Activated gamma-delta T cell (primary cell): ENCODE measurements around the gene STK17A.
A peak's percentile ranks its signal among the peaks of the same experiment; 100 is the strongest.

ENCODE experiments used
- DNase-seq: peaks from one replicate; lab custom pipeline; 2025; lab: John Stamatoyannopoulos, UW

Gene STK17A

DNA sequence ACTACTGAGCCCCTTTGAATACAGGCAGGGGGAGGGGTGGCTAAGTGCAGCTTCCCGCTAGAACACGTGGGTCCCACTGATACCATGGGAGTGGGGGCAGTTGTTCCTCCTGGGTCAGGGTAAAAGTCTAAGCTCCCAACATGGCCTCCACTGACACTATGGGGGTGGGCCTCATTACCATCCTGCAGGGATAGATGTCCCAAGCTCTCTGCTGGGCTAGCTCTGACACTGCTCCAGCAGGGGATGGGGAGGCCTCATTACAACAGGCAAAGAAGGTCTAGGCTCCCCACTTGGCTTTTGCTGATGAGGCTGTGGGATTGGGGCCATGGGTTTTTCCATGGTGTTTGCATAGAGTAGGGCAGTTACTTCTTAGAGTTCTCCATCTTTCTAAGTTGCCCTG is 51.5 kb downstream of the STK17A start:
- no peak for DNase-seq

DNA sequence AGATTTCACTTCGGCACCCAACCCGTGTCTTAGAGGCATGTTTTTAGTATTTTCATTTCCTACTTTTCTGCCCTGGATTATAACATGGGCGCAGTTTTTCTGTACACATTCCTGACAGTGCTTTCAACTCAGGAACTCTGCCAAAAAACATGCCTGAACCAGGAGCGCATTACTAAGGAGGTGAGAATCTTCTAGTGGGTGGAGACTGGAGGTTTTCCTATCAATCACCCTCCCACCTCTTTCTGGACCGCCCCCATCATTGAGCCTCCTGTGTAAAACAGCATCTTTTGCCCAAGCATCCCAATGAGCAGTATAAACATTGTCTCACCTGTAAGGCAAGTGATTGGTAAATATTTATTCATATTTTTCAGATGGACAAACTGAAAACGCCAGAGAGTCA is 53.2 kb downstream of the STK17A start:
- DNase-seq = no peak

DNA sequence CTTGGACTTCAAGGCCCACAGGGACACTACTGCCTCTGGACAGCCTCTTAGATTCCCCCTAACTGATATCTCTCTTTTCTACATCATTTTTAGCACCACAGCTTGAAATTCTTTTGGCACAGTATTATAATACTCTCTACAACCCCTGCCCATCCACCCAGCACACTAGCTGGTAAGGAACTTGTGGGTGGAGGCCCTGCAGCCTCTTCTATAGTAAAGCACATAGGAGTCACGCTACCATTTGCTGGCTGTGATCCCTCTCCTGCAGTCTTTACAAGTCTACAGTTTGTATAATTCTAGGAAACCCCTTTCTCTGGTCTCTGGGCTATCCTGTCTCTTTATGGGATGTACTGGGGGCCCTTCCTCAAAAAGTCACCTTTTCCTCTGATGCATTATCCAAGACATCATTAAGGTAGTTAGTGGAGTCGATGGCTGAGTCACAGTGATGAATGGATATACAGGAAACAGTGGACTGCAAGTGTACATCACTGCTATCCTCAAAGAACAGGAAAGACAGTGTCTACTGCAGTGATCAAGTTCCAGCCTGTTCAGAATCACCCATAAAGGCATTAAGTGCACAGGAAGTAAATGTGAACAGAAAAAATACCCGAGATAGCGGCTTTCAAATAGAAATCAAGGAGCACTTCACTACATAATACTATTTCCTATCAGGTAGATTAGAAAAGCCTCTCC is 54.4 kb downstream of the STK17A start:
- DNase-seq = no peak

DNA sequence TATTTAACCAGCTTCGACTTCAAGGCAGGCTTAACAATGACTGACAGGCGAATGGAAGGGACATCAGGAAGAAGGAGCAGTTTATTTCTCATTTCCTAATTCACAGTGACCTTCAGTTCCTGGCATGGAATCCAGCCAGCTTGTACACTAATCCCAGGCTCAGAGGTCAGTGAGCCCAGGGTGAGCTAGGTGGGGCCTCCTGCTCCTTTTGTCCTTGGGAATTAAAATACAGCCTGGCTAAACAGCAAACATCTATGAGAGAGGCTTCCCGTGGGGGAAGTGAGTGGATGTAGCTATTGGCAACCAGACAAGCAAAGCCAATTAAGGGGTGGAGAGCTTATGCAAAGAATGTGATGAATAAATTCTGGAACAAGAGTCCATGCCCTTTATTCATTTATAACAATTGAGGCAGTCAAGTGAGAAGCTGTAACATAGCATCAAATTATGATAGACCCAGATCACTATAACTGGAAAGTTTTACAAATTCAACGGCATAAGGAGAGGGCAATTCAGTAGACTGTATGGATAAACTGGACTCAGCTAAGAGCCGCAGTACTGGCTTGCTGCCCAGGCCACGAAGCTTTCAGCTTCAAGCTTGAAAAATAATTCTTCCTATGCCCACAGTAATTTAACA is 57.1 kb downstream of the STK17A start:
- DNase-seq = no peak

DNA sequence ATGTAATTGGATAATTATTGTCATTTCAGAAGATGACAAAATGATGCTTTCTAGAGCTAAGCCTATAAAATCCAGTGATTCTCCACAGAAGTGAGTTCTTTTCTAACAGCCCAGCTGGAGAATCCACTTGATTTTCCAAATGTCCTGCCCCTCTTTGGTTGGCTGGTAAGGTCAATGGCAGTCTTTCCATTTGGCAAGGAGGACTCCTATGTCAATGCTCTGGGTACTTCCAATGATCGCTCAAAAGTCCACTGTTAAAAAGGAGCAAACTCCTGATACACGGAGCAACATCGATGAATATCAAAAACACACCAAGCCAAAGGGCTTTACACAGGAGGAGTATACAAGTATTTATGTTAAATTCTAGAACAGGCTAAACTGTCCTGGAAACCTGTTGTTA is 57.8 kb downstream of the STK17A start:
- no peak for DNase-seq

DNA sequence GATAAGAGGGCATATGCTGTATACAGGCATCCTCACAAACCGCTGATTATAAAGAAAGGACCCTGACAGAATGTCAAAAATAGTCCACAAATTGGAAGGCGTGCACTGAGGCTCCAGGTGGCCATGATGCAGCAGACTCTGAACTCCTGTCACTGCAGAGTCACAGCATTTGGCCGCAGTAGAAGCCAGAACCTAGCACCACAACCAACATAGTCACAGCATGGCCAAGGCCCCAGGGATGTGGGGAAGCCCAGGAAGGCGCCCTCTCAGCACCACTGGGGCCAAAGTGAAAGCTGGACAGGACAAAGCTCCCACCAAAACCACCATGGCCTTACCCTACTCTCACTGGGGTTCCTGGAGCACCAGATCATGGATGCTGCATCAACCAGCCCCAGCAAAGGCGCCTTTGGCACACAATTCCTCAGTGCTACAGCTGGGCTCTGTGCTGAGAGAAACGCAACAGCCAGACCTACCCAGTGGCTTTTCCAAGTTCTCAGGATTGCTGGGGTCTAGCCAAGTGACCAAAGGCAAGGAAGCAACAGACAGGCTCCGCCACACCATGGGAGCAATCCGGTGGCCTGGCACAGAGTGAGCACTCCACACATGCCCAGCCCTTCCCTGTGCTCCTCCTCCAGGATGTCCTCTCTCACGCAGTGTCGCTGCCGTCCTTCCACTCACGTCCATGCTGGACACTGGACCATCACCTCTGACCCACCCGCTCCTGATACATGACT is 60.2 kb downstream of the STK17A start:
- DNase-seq = no peak

DNA sequence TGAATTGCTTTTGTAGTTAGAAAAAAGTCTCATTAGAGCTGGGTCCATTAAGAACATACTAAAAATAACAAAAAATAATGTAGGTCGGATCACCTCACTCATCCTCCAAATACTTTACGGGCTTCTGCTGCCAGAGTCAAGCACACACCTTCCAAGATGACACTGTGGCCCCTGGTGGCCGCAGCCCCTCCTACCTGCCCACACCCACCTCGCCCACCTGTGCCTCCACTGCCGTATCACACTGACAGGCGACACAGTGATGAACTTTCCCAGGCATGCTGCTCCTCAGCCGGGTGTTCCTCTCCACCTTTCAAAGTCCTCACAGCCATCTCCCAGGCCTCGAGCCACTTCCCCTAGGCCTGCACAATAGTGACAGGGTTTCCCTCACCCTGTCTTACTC is 60.9 kb downstream of the STK17A start:
- DNase-seq = peak; percentile 9

DNA sequence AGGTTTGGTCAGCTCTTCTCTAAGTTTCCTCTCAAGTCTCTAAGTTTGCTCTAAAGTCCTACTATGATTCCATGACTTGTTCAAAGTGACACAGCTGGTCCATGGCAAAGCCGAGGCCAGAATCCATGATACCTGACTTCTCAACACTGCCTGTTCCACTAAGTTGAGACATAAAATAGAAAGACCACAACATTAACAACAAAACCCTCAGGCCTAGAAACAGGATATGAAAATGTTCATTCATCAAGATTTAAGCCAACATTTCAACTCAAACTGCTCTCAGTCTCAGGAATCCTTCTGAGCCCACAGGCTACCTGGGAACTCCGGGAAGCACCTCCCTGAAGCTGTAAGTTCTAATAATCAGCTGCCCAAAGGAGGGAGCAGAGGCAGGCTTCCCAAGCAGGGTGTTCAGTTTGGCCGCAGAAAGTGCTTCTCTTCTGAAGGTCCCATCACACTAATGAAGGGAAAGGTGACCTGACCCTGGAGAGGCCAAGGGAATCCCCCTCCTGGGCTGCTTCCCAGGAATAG is 62.9 kb downstream of the STK17A start:
- no peak for DNase-seq

DNA sequence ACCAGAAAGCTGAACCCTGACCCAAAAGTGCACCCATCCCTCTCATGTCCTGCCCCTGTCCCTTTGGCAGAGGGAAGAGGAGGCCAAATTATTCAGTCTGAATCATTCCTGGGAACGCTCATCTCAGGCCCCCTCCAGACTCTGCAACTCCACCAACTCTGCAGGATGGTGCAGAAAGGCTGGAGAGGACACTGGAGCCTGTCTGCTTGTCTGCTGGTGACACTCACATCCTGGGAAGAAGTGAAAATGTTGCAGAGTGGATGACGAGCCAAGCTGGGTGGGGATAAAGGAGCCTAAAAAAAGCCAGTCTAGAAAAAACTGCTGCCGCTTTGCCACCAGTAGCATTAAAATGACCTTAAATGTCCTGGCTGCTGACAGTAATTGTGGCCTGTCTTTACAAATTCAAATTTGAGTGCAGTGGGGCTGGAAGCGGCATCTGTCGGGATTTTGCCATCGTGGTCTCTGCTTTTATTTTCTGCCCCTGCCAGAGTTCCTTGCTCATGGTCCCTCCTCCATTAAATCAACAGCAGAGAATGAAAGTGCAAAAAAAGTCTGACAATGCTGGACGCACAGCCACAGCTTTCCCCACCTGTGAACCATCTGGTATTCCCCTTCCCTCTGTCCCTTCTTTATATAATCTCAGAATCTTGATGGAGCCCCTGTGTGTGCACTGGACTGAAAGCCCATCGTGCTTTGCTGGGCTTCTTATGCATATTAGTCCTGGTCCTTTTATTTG is 63.9 kb downstream of the STK17A start:
- no peak for DNase-seq

DNA sequence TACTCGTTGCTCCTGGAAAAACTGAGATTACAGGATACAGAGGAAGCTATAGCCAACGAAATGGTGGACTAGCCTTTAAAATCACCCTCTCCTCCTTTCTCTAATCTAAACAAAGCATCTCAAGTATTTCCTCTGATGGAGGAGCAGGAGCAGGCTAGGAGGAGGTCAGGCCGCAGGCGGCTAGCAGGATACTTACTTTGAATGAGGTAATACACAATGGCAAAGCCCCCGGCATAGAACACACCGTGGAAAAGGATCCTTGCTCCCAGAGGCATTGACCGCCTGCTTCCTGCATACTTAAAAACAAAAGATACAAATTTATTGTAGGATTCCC is 64.4 kb downstream of the STK17A start:
- no peak for DNase-seq

DNA sequence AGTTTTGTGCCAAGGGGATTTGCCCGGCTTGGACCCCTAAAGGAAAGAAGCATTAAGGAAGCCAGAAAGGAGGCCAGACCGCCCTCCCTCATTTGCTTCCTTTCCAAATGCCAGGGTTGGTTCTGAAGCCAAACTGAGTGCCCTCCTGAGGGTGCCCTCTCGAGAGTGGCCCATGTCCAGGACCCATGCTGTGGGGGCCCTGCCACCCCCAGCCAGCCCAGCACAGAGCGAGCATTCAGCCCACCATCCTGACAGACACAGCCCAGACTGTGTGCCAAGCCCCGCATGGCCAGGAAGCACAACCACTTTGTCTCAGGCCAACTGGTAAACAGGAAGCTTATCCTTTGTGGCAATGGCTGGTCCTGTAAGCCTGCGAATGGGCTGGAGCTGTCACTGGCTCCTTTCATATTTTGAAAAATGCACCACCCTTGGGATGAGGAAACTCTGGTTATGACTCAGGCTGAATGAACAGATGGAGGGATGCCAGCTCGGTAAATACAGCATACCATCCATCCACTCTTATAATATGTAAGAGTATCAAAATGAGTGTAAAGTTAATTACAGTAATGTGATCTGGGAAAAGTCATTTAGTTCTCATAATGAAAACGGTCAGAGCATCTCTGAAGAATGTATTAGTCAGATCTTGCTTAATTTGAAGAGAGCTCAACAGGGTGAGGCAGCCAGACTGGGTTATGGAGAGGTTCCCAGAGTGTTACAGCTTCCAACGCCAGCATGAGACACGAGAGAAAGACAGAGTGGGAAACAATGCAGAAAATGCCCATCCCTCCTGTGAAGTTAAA is 65.0 kb downstream of the STK17A start:
- peak; percentile 13 for DNase-seq

DNA sequence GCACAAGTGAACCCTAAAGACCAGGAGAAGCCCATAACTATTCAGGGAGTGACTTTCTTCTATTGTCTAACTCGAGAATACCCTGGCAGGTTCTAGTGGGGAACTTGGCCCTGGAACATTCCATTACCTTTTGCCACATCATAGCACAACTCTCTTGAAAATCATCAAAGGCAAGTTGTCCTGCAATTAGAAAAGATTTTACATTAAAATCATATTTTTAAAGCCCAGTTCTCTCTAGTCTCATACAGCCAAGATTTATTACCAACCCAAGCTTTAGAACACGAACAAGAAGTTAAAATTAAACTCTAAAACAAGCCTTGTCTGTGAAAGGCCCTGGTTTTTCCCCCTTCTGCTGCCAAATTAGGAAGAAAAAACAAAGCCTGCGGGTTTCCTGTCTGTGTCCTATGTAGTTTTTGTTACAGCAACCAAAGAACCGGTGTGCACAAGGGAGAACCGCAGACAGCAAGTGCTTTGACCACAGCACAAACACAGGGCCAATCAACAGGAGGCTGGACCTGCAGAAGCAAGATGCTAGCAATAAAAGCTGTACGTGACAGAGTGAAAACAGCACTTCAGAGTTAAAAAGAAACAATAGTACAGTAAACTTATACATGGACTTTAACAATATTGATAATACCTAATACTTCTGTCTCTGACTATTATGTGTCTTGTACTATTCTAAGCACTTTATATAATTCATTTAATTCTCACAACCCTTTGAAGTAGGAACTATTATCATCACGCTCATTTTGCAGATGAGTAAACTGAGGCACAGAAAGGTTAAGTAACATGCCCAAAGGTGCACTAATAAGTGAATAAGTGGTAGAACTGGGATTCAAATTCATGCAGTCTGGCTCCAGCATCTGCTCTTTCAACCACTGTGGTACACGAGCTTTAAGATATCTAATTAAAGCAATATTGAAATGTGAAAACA is 65.8 kb downstream of the STK17A start:
- no peak for DNase-seq

DNA sequence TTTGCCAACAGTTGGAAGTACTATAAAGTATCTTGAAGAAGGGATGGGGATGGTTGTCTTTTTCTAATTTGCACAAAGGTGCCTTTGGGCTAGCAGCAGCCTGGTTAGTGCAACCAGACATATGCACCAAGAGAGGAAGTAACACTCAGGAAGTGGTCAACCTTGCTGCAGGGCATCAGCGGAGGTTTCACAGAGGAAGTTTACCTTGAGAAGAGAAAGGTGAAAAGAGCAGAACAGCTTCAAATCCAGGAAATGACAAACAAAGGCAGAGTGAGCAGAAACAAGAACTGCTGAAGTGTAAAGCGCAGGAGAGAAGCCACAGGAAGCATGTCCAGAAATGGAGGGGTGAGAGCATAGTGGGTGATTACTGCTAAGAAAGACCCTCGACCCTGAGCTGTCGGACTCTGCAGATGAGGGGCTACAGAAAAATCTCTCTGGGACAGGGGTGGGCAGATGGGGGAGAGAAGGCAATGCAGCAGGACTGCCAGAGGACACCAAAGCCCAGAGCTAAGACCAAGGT is 66.9 kb downstream of the STK17A start:
- no peak for DNase-seq

DNA sequence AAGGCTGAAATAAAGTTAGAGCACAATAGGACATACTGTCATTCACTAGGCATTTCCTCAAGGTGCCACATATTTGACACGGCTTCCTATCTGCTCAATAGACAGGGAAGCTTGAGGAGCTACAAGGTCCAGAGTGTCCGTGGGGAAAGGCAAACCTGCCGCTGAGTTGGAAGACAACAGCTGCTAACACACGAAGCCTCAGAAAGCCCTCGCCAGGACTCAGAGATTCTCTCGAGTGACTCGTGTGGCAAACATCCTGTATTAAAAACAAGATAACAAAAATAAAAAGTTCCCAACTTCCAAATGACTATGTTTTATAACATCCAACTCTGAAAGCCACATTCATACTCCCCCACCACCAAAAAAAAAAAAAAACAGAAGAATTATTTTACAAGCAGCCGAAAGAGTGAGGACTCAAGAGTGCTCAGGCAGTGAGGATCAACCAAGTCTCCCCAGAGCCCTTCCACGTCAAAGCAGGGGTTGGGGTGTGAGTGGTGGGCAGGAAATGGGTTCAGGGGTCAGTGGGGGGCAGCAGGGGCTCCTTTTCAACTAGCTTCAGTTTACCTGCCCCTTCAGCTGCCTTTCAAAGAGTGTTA is 67.6 kb downstream of the STK17A start:
- DNase-seq = no peak

DNA sequence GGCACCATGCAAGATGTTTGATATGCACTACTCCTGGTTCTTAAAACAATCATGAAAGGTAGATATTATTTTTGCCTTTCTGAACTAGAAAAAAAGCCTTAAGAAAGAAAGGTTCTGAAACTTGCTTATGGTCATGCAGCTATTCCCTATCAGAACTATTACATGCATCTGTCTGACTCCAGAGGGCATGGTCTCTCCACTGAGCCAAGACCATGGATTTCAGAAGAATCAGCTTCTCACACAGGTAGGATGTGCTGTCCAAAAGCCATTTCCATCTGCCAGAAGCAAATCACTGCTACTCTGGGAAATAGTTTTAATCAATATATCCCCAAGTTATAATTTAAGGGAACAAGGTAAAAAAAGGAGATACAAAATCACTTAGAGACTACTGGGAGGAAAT is 69.5 kb downstream of the STK17A start:
- DNase-seq = no peak

DNA sequence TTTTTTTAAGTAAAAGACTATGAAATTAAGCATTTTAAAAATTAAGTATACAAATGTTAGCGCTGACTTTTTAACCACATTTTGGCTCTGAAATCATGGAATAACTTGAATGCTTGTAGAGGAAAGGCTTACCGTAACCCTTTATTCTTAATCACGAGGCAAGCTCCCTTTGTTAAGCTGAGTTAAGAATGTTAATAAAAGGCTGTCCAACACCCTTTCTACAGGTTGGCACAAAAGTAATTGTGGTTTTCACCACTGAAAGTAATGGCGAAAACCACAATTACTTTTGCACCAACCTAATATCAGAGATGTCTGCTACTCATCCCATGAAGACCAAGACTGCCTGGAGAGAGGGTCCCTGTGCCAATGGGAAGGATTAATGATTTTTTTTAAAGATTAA is 70.6 kb downstream of the STK17A start:
- no peak for DNase-seq

DNA sequence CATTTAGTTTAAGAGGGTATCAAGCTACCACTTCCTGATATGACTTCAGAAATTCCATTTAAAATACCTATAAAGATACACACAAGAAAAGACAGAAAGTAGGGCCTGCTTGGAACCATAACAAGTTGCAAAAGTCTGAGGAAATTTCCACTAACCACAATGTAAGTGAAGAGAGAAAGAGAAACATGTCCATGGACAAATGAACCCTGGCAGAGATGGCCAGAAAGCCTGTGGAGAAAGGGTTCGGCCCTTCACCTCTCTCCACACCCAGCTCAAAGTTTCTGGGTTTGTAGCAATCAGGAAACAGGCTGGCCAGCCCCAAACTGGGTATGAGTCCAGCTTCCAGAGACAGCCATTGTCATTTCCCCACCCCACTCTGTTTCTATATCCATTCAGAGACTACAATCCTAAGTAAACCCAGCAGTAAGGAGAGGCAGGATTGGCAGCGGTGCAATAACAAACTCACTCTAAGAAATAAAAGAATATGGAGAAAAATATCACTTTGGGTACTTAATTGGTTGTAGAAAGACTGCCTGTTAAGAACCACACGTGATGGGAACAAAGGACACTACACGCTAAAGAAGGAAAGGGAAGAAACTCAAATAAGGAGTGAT is 71.1 kb downstream of the STK17A start:
- no peak for DNase-seq

DNA sequence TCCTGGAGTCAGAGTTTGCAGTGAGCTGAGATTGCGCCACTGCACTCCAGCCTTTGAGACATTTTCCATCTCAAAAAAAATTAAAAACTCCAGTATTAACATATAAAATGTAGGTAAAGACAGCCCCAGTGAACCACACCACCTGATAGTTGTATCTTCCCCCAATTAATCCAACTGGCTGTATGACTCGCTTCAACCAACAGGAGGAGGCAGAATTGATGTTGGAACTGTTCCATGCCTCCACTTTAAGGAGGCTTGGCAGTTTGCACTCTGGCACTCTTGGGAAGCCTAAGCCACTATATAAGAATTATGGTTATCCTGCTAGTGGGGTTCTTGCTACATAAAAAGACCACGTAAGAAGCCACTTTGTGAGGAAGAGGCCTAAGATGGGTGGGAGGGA is 72.7 kb downstream of the STK17A start:
- no peak for DNase-seq

DNA sequence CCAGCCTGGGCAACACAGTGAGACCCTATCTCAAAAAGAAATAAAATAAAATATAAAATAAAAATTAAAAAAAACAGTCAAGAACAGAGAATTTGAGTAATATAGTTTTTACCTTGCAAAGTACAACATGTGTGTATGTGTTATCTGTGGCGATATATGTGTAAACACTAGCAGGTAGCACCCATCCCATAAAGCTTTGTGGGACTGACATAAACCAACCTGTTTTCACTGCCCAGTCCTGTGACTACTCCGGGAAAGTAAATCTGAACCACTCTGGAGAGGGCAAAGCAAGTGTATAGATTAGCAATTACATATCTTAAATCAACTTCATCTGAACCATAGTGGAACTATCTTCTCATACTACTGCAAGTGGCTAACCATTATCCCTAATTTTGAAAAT is 74.1 kb downstream of the STK17A start:
- no peak for DNase-seq
